A549 (cell line): Measurements from ENCODE around the gene NOTCH2.

Source experiments
- CBX8 ChIP-seq: fragments of 200-600 bp; sonication (generic); IDR thresholded peaks from 2 replicates; pipeline ENCODE4 v1.6.1; 2016
- EHF ChIP-seq: fragments of 250-450 bp; sonication (Bioruptor Pico); IDR thresholded peaks from 2 replicates; pipeline ENCODE4 v1.5.0; 2020; ENCODE audit warnings: mild to moderate bottlenecking
- EP300 ChIP-seq, 2 experiments: fragments of >200 bp; sonication (Bioruptor Twin); formaldehyde crosslinking; IDR thresholded peaks; 2 replicates in 1 of 2; 3 replicates in 1 of 2; pipeline ENCODE4 v1.6.1; 2016 to 2017
- HMGXB4 ChIP-seq: fragments of 250-450 bp; sonication (Bioruptor Pico); IDR thresholded peaks from 2 replicates; pipeline ENCODE4 v1.5.0; 2021; ENCODE audit warnings: mild to moderate bottlenecking, moderate library complexity, borderline replicate concordance
- JUN ChIP-seq, 2 experiments: fragments of >200 bp; sonication (Bioruptor Twin); formaldehyde crosslinking; IDR thresholded peaks; 2 replicates in 1 of 2; 3 replicates in 1 of 2; pipeline ENCODE4 v1.6.1; 2016 to 2017
- MAZ ChIP-seq: fragments of 150-350 bp; IDR thresholded peaks from 2 replicates; pipeline ENCODE4 v1.6.1; 2014; ENCODE audit warnings: antibody characterized with exemption, low read depth, low read length, borderline replicate concordance
- NFE2L2 ChIP-seq: fragments of 150-350 bp; conservative IDR thresholded peaks from 2 replicates; pipeline ENCODE4 v1.6.1; 2014; ENCODE audit warnings: low read length
- TF ChIP-seq, protein P1 (sequence below): fragments of >200 bp; sonication (Bioruptor Twin); formaldehyde crosslinking; IDR thresholded peaks from 3 replicates; pipeline ENCODE4 v1.5.1; 2016
- TF ChIP-seq, protein P2 (sequence below): fragments of 200-600 bp; sonication (generic); IDR thresholded peaks from 2 replicates; pipeline ENCODE4 v1.6.1; 2016; ENCODE audit warnings: antibody characterized with exemption, mild to moderate bottlenecking, moderate library complexity

GRCh38 chr1:119978018-119978505, 91.4 kb downstream of the NOTCH2 start:
- TF ChIP-seq, protein P1, sequence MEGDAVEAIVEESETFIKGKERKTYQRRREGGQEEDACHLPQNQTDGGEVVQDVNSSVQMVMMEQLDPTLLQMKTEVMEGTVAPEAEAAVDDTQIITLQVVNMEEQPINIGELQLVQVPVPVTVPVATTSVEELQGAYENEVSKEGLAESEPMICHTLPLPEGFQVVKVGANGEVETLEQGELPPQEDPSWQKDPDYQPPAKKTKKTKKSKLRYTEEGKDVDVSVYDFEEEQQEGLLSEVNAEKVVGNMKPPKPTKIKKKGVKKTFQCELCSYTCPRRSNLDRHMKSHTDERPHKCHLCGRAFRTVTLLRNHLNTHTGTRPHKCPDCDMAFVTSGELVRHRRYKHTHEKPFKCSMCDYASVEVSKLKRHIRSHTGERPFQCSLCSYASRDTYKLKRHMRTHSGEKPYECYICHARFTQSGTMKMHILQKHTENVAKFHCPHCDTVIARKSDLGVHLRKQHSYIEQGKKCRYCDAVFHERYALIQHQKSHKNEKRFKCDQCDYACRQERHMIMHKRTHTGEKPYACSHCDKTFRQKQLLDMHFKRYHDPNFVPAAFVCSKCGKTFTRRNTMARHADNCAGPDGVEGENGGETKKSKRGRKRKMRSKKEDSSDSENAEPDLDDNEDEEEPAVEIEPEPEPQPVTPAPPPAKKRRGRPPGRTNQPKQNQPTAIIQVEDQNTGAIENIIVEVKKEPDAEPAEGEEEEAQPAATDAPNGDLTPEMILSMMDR: no peak
- TF ChIP-seq JUN (IDR thresholded peaks at IDR 0.05): no peak
- TF ChIP-seq MAZ: no peak
- TF ChIP-seq, protein P2, sequence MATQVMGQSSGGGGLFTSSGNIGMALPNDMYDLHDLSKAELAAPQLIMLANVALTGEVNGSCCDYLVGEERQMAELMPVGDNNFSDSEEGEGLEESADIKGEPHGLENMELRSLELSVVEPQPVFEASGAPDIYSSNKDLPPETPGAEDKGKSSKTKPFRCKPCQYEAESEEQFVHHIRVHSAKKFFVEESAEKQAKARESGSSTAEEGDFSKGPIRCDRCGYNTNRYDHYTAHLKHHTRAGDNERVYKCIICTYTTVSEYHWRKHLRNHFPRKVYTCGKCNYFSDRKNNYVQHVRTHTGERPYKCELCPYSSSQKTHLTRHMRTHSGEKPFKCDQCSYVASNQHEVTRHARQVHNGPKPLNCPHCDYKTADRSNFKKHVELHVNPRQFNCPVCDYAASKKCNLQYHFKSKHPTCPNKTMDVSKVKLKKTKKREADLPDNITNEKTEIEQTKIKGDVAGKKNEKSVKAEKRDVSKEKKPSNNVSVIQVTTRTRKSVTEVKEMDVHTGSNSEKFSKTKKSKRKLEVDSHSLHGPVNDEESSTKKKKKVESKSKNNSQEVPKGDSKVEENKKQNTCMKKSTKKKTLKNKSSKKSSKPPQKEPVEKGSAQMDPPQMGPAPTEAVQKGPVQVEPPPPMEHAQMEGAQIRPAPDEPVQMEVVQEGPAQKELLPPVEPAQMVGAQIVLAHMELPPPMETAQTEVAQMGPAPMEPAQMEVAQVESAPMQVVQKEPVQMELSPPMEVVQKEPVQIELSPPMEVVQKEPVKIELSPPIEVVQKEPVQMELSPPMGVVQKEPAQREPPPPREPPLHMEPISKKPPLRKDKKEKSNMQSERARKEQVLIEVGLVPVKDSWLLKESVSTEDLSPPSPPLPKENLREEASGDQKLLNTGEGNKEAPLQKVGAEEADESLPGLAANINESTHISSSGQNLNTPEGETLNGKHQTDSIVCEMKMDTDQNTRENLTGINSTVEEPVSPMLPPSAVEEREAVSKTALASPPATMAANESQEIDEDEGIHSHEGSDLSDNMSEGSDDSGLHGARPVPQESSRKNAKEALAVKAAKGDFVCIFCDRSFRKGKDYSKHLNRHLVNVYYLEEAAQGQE: no peak
- no peak for TF ChIP-seq EP300 (IDR thresholded peaks at IDR 0.05)
- TF ChIP-seq NFE2L2: no peak
- TF ChIP-seq CBX8: no peak
- no peak for TF ChIP-seq EHF (CRISPR knock-in tag)
- no peak for TF ChIP-seq HMGXB4
